Medulla oblongata (tissue), 1 donor: ENCODE measurements around the gene TVP23C.
A peak's percentile ranks its signal among the peaks of the same experiment; 100 is the strongest.

Experiments used
- DNase-seq: peaks from one replicate; pipeline ENCODE4 v3.0.0-alpha.2; 2015; ENCODE audit errors: extremely low spot score

The TVP23C gene

GRCh38 chr17:15465045-15465701, 98.1 kb downstream of the TVP23C start:
- no peak for DNase-seq

DNA sequence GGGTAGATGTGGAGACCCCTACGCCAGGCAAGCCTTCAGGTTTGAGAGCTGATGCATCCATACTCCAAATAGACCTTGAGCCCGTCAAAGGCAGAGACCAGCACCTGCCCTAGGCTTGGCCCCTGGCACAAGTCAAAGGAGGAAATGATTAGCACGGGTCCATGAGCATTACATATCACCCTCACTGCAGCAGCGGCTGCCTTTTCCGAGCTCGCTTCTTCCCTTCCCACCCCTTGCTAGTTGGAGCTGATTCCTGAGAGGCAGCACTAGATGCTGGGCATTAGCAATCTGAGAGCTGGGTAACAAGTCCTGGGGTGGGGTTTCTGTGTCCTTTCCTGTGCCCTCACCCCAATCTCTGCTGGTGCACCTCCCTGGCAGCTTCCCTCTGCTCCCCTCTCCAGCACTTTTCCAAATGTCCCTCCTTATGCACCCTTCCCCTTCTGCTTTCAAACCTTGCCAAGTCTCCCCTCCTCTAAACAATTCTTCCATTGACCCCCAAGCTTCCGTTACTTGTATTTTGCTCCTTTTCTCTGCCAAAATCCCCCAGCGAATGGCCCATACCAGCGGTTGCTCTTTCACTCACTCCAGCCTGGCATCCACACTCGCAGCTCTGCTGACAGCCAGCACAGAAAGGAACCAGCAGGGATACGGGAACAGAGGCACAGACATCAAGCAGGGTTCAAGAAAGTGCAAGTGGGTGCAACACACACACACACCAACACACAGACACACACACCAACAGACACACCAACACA, 98.9 kb downstream of the TVP23C start:
- DNase-seq, result peak; percentile 36

DNA sequence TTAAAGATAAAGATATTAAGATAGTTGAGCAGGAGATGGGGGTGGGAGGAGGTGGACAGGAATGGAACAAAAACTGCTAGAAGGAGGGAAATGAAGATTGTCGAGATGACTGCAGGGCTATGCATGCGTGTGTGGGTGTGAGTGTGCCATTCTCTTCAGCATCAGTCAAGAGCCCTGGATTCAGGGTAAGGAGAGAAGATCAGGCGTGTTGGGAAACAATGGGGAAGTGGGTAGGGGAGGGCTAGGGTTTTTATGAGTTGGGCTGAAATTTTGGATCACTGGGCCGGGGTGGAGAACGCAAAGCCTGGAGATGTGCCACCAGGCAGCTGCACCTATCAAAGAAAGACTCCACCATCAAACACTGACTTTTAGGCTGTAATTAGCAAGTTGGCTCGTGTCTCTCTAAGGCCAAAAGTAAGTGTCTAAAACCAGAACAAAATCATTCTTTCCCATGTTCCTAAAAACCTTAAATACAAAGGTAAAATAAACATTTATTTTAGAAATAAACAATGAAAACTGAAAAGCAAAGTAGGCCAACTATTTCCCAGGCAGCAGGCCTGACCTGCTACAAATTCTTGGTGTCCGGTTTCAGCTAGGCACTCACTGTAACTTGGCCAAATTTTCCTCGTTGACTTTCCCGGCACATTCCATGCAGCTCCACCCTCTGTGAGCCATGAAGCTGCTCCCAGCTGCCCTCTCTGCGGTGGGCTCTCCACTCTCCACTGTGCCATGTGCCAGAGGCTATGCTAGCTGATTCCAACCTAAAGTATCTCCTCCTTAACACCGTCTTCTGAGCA, 100.1 kb downstream of the TVP23C start:
- DNase-seq, result peak; percentile 63

- peak; percentile 67 for DNase-seq
Measured at GRCh38 chr17:15457723-15458094, 105.6 kb downstream of the TVP23C start.

DNA sequence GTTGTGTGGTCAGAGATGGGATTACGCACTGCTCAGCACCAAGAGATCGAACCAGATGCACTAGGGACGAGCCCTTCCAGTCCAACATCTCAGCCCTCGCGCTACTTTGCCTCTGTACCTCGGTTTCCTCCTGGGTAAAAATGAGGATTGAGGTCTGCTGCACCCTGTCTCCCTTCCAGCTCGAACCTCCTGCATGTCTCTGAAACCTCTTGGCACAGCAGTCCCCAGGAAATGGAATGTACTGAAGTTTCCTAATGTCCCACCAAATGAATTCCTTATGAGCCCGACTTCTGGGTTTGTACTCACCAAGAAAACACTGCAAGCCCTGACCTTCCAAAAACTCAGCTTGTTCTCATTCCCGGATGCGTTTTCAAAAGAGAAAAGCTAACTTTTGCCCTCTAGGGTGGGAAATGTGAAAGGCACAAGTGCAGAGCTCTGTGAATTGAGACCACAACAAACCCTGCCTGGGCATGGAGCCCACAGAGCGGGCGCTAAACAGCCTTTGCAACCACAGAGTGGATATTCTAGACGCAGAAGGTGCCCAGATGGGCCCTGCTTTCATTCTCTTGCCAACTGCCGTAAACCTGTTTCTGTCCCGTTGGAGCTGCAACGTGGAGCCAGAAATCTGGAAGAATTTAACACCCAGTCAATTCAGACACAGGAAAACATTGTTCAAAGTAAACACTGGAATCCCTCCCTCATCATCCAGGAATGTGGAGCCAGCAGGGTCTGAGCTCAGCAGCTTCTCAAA, 106.1 kb downstream of the TVP23C start:
- DNase-seq, result peak; percentile 90

GRCh38 chr17:15456496-15456895, 106.8 kb downstream of the TVP23C start:
- DNase-seq, result peak; percentile 39

GRCh38 chr17:15454346-15454745, 108.9 kb downstream of the TVP23C start:
- DNase-seq, result no peak

DNA sequence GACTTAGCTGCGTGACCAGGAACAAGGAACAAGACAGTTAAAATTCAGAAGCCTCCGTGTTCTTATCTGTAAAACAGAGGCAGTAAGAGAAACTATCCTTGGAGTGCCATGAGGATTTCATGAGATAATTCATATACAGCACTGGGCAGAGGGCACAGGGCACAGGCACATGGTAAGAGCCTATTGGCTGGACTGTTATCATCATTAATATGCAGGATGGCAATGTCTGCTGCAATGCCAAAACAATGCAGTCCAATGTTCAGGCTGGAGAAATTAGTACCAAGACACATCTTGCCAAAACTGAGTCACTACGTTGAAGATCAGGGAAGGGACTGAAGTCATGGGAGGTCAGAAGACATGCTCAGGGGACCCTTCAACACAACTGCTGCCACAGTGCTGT, 109.5 kb downstream of the TVP23C start:
- peak; percentile 77 for DNase-seq

GRCh38 chr17:15453246-15453645, 110.0 kb downstream of the TVP23C start:
- DNase-seq, result peak; percentile 23

DNA sequence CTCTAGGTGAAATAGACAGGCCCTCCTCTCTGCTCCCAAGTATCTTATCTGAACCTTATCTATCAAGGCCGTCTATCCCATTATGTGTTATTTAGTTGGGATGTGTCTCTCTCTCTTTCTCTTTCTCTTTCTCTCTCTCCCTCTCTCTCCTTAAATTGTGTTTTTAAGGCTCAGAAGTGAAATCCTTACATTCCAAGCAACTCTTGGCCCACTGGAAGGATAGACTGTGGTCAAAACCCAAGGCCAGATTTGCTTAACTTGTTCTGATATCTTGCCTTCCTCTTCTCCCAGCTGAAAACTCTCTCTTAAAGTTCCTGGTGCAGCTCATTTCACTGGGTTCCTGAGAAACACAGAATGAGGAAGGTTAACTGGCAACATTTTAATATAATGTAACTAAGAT, 110.5 kb downstream of the TVP23C start:
- no peak for DNase-seq
